GM19372 (cell line): ENCODE measurements around the gene BCS1L.
"Not testable (repeated sequence)": the region's sequence is repeated elsewhere in the genome, so short reads cannot be mapped to it uniquely, and the experiment has no call there.

ENCODE experiments used
- ATAC-seq: cut with Tn5 transposase; IDR thresholded peaks from one replicate; pipeline ENCODE4 v1.9.1; 2021; ENCODE audit warnings: mild to moderate bottlenecking, low read depth, moderate library complexity; ENCODE audit not compliant: unreplicated experiment

BCS1L gene

GRCh38 chr2:218659988-218660358 is 490 bp downstream of the BCS1L start:
- ATAC-seq = no peak

GRCh38 chr2:218662377-218662776 is 2.9 kb downstream of the BCS1L start:
- ATAC-seq = no peak

- ATAC-seq = no peak
These were observed 3.3 kb downstream of the BCS1L start for GRCh38 chr2:218662827-218663226.

- ATAC-seq = no peak
These were observed 4.4 kb downstream of the BCS1L start for GRCh38 chr2:218663901-218664300.

- no peak for ATAC-seq
These were observed 5.2 kb downstream of the BCS1L start for GRCh38 chr2:218664653-218665052.

DNA sequence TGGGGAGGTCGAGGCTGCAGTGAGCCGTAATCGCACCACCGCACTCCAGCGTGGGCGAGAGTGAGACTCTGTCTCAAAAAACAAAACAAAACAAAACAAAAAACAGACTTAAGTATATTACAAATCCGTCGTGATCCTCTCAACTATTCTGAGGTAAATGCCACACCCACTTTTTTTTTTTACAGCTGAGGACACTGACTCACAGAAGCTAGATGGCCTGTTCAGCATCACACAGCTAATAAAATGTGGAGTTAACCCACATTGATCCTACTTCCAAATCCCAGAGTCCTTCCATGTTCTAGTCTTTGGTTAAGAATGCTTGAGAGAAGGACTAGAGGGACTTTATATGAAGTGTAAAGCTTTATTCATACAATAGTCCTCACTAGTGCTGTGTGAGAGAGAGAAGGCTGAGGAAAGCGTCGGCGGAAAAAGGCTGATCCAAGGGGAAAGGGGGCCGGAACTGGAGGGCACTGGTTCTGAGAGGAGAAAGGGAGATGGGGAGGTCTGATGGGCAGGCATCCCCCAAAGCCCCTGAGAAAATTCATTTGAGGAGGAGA is 11.7 kb downstream of the BCS1L start:
- ATAC-seq = no peak

DNA sequence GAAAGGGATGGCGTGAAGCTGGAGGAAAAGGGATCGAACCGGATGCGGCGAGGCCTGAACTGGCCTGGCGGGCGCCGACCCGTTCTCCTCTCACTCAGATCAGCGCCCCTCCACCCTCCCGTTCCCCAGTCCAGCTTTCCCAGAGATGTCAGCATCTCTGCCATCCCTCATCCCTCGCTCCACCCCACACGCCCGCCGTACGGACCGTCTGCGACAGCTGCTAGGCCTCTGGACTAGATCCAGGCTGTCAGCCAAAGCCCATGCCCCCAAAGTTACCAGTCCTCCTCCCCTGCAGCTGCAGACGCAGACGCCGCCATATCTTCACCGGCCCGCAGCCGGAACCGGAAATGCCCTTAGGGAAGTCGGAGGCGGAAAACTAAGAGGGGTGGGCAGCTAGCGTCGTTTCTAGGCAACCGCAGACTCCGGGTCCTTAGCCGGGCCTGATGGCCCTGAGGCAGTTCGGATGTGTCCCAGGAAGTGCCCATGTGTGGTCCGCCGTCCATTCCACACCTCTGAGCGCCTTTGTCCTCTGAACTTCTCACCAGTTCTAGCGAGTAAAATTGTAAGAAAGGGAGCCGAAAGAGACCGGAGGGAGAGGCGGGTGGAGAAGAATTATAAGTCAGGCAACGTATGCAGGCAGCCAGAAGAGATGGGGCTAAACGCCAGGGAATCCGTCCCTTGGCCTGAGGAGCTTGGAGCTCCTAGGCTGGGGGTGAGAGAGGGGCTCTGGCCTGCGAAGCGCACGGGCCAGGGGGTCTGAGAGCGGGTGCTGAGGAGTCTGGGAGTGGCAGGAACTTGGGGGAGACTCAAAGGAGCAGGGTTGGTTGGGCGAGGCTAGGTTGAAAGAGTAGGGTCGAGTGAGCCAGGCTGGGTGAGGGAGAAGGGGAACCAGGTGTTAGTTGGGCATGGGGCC is 12.4 kb downstream of the BCS1L start, which contains the start of the genes RNF25 and STK36:
Gene RNF25 (minus strand): TSS at position 349 of the 913 bp plus-strand sequence. CDS start 32 bp downstream, at position 317.
Gene STK36 (plus strand): TSS at position 433 of the 913 bp plus-strand sequence. CDS start 744 bp downstream, outside the sequence.
- ATAC-seq = peak; percentile 100

- ATAC-seq = no peak
These were observed 19.6 kb downstream of the BCS1L start for GRCh38 chr2:218679119-218679518.

GRCh38 chr2:218680061-218680460 is 20.6 kb downstream of the BCS1L start:
- ATAC-seq = no peak

- not testable (repeated sequence) for ATAC-seq
These were observed 28.0 kb downstream of the BCS1L start for GRCh38 chr2:218687400-218688060.

- ATAC-seq = no peak
These were observed 31.8 kb downstream of the BCS1L start for GRCh38 chr2:218691234-218691633.

DNA sequence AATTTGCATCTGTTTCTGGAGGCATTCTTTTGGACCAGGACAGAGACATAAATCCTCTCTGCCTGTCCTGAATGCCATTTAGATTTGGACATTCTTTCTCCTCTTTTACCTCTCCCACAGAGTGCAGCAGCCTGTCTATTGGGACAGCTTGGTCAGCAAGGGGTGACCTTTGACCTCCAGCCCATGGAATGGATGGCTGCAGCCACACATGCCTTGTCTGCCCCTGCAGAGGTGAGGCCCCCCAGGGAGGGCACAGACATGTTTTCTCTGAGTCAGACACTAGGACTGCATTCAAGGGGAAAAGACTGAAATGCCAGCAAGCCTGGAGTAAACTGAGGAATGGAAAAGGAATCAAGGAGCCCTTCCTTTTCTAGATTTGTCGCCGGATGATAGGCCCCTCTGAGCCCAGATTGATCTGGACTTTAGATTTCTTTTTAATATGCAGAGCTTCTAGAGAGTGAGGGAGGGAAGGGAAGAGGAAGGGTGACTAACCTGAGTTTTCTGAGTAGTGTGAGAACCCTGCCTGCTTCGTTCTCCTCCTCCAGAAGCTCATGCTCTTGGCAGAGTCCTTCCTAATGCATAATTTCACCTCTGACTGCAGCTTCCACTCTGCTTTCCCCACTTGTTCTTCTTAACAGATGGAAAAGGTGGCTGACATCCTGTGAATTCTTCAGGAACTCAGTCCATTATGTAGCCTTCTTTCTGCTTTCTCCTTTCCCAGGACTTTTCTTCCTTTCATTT is 35.1 kb downstream of the BCS1L start:
- ATAC-seq = no peak

GRCh38 chr2:218698885-218699284 is 39.4 kb downstream of the BCS1L start:
- no peak for ATAC-seq

DNA sequence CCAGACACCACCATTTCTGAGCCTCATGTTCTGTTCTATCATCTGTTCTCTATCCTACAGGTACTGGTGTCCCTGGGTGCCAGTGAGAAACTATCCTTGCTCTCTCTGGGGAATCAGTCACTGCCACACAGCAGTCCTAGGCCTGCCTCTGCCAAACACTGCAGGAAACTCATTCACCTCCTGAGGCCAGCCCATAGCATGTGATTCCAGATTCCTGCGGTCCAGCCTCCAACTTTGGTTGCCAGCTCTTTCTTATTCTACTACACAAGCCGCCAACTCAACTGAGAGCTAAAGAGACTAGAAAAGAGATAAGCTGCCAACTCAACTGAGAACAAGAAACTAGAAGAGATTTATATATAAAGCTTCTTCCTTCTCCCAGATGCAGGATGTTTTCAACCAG is 42.3 kb downstream of the BCS1L start:
- ATAC-seq = no peak

DNA sequence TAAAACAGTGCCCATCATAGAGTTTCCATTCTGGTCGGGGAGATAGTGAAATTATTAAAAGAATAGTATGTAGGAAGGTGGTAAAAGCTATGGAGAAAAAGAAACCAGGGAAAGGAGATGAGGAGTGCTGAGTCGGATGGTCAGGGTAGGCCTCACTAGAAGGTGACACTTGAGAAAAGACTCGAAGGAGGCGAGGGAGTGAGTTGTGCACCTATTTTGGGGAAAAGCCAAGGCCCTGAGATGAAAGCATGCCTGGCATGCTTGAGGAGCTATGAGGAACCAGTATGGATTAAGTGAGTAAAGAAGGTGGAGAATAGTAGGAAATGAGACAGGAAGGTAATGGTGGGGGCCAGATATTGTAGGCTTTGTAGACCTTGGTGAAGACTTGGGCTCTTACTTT is 43.9 kb downstream of the BCS1L start:
- no peak for ATAC-seq

DNA sequence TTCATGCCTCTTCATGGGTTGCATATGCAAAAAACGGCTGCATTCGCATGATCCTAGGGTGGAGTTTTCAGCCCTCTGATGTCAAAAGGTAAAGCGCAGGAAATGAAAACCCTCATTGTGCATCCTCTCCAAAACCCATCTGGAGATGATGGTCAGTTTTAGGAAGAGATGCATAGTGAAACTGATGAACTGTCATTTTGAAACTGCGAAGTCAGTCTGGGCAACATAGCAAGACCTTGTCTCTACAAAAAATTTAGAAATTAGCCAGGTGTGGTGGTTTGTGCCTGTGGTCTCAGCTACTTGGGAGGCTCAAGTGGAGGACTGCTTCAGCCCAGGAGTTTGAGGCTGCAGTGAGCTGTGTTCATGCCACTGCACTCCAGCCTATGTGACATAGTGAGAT is 48.6 kb downstream of the BCS1L start:
- ATAC-seq = no peak

- ATAC-seq = no peak
These were observed 50.4 kb downstream of the BCS1L start for GRCh38 chr2:218709908-218710307.

- no peak for ATAC-seq
These were observed 50.8 kb downstream of the BCS1L start for GRCh38 chr2:218710334-218710686.

DNA sequence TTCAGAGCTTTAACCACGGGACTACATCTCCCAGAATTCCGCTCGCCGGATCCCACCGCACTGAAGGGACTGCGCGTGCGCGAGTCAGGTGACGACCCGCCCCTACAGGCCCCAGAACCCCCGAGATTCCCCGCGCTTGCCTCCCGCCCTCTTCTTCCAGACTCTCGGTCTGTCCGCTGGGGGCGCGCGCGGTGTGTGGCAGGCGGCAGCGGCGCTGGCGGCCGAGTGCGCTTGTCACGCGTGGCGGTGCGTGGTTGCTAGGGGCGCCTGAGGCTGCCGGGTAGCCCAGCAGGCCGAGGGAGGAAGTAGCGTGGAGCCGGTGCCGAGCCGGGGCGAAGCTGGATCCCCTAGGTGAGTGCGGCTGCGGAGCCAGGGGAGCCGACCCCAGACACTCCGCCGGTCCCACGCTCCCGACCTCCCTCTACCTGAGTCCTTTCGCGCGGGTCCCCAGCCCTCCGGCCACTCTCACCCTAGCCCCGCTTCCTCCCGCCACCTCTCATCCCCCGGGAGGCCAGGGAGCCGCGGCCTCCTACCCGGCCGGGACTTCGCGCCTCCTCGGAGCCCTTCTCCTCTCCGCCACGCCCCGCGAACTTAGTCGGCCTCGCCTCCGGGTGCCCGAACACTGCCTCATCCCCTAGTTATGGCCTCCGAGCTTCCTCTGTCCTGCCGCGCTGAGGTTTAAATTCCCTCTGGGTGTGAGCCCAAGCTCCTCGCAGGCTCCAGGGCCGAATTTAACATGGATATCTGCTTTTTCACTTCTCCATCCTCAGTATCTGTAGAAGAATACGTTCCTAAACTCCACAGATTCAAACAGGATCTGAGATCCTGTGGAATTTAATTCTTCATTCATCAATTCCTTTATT is 51.4 kb downstream of the BCS1L start, which contains the start of gene TTLL4:
Gene TTLL4 (plus strand): TSS at position 149 of the 863 bp plus-strand sequence. CDS start 26,842 bp downstream, outside the sequence.
- ATAC-seq = peak; percentile 88

DNA sequence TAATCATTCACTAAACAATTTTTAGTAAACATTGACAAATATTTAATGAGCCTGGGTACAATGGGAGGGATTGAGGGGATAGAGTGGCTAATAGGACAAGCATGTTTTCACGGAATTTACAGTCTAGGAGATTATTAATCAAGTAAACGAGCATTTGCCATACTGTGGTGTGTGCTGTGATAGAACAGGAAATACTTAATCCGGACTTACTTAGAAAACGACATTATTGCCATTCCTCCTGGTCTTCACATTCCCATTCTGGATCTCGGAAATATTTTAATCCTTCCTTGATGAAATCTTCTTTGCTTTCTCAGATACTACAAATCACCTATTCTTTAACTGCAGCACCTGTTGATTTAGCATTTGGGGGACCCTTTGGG is 52.1 kb downstream of the BCS1L start:
- ATAC-seq = no peak
